PC-9 (cell line): Measurements from ENCODE around the gene HEXA.

Experiments used
- CTCF ChIP-seq: fragments of 200-600 bp; sonication (generic); conservative IDR thresholded peaks from 2 replicates; pipeline ENCODE4 v1.6.1; 2017; ENCODE audit warnings: mixed run types, antibody characterized with exemption, mild to moderate bottlenecking, moderate library complexity
- EZH2 ChIP-seq: fragments of 200-600 bp; sonication (generic); IDR thresholded peaks from 2 replicates; pipeline ENCODE4 v1.8.0; 2017; ENCODE audit warnings: antibody characterized with exemption, low read depth

- no peak for TF ChIP-seq CTCF
- no peak for TF ChIP-seq EZH2
Measured at GRCh38 chr15:72397796-72398588, 22.2 kb upstream of the HEXA start, which contains the start of gene TMEM202.
